Endothelial cell of hepatic sinusoid (primary cell): ENCODE data around the gene RBM12.

ENCODE experiments used
- in situ Hi-C: cut with HindIII; loops from 2 replicates; pipeline ENCODE4 v1.10.0; 2017; ENCODE audit warnings: low sequenced_read_pairs

The RBM12 gene

GRCh38 chr20:35602851-35603495 lies 61.7 kb downstream of the RBM12 start:
- in situ Hi-C loops, result no loop called here

GRCh38 chr20:35601990-35602389 lies 62.7 kb downstream of the RBM12 start:
- in situ Hi-C loops, result no loop called here

GRCh38 chr20:35600993-35601973 lies 63.4 kb downstream of the RBM12 start:
- in situ Hi-C loops, result no loop called here

- in situ Hi-C loops, result no loop called here
These were observed 64.3 kb downstream of the RBM12 start for GRCh38 chr20:35600176-35600992.

GRCh38 chr20:35599776-35600120 lies 65.0 kb downstream of the RBM12 start:
- in situ Hi-C loops, result loop anchor here (5.0 kb wide), 1 partner anchor 122 kb away; no protein-coding TSS in a partner anchor
